Measurements from ENCODE around the gene ATXN1.

ATXN1 gene

DNA sequence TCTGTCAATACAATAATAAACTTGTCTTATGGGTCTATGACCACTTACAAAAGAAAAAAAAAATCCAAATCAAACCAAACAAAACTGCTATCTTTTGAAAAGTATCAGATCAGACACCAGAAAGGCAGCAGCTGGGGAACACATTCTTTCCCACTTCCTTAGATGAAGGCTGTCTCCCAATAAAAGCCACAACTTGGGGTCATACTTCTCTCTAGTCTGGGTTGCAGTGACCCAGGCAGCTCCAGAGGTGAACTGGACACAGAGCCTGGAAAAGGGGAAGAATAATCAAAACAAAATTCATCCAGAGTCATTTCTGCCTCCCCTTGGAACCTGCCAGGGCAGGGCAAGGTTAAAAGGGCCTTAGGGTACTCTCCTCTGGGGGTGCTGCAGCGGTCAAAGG is 19.1 kb downstream of the ATXN1 start:
- DNase-seq, result no peak

DNA sequence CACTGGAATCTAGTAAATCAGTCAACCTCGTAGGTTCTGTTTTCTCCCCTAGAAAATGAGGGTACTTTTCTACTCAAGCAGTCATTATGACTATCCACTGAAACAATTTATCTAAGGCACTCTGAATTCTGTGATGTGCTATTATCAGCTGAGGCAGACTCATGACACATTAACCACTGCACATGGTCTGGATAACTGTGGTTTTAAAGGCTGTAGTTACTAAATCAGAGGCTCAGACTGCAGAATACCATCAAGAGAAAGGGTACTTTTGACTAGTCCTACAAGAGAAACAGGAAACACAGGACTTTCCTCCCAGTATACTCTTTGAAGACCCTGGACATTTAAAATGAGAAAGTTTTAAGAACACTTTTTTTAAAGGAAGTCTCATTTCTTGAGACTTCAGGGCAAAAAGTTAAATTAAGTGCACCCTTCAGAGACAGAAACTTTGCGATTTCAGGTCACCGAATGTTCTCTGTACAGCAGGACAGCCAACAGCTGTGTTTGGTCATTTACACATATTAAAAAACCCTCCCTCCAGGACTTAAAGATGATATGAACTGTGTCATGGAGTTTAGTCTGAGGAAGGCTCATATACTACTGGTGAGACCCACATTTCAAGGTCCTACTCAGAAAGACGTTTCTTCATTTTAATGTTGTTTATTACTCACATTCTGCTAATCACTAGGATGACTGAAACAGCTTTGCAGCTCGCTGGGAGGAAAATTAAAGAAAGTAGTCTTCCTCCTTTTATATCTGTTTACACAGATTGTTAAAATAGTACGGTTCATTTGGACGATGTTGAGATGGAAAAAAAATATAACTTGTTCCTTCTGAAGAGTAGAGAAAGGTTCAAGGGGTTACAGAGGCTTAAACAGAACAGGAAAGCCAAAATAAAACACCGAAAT is 19.9 kb downstream of the ATXN1 start:
- DNase-seq, result peak in 1 of 2 donors; percentile 42

DNA sequence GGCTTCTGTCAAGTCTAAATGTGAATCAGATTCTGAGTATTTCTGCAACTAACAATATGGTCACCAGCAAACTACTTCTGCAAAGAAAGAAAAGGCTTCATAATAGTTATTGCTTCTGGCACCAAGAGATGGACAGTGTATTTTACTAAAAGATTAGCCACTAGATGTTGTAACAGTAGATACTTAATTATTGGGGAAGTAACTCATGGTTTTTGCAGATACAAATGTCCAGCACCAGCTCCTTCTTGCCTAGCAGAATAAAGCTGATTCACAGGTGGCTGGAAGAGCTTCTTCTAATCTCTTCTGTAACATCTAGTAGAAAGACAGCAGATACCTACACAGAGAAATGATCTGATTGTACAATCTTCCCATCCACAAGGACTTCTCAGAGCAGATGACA is 21.2 kb downstream of the ATXN1 start:
- DNase-seq, result no peak

DNA sequence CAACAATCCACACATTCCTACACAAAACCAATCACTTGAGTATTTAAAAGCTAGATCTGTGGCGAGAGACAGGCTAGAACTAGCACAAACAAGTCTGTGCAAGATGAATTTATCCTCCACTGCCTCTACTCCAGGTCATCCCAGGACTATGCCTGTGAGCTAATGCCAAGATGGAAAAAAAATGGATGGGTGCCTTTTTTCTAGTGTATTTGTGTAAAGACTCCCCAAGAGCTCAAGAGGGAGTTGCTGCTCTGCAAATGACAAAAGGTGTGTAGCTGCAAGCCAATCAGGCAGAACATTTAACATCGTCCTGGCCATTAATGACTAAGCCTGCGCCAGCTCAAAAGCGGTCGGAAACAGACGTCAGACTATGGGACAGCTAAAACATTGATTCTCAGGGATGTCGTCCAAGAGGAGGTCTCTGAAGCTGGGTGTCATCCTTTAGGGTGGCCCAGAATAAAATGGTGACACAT is 21.9 kb downstream of the ATXN1 start:
- no peak for DNase-seq

DNA sequence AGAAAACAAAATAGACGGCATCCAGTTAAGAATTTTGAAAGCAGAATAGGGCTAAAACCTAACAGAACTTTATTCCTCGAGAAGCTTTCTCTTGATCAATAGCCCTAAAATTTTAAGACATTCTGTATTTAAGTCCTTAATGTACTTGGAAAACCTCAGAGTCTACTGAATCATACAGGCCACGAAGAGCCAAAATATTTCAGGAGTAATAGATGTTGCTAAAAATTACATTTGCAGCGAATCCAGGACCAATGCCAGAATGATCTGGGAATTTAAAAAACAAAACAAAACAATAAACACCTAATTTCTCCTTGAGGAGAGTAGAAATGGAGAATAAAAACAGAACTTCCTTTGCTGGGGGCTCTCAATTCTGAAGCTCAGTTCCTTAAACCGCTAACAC is 23.3 kb downstream of the ATXN1 start:
- no peak for DNase-seq

DNA sequence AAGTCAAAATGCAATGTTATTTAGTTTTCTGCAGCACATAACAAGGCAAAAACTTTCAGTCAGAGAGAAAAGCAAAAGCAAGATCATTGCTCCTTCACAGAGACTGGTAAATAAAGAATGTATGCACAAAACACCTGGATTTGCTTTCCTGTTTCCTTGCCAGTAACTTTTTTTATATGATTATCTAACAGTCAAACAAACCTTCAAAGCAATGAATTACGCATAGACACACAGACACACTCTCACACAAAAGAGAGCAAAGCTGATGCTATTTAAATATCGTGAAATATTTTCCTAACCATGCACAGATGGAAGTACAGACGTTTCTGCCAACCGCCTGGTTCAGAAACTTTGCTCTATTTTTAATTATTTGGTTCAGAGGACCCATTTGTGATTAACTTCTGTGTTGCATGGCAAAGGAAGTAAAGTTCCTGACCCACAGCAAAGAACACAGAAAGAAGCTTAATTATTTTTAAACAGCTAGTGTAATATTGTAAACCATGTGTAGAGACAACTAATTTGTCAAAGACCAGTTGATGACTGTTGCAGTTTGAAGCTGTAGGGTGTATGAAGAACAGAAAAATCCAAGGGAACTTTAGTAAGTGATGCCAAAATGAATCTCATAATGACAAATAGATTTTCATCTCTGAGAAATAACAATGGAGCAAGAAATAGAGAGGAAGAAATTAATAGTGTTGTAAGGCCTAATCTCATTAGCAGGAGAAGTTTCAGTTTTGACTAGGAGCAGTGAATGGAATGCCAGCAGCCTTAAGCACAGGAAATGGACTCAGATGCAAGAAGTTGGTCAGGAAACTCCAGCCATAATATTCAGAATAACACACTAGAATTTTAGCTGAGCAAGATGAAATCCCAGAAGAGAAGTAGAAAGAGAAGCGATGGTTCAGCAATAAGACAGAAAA is 24.1 kb downstream of the ATXN1 start:
- DNase-seq, result no peak

DNA sequence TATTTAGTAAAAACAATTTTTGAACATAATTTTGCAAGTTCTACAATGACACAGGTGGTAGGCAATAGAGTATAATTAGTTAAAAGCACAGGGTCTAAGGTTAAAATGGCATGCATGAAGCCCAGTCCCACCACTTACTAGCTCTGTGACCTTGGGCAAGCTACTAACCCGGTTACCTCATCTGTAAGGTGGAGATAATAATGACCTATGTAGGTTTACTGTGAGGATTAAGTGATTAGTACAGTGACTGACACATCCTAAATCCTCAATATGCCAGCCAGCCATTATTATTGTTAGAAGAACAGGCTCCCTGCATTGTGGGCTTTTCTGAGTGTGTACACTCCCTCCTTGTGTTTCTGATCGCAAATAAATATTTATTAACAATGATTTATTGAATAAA is 26.2 kb downstream of the ATXN1 start:
- DNase-seq, result no peak

DNA sequence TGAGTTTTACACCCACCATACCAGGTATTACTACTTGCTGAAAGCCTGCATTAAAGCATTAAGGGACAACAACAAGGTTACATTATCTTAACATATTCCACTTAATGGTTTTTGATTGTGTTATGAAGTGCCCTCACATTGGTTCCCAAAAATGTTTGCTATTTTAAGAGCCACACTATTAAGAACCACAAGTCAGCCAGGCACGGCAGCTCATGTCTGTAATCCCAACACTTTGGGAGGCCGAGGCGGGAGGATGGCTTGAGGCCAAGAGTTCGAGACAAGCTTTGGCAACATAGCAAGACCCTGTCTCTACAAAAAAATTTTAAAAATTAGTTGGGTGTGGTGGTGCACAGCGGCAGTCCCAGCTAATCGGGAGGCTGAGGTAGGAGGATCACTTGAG is 28.2 kb downstream of the ATXN1 start:
- no peak for DNase-seq

DNA sequence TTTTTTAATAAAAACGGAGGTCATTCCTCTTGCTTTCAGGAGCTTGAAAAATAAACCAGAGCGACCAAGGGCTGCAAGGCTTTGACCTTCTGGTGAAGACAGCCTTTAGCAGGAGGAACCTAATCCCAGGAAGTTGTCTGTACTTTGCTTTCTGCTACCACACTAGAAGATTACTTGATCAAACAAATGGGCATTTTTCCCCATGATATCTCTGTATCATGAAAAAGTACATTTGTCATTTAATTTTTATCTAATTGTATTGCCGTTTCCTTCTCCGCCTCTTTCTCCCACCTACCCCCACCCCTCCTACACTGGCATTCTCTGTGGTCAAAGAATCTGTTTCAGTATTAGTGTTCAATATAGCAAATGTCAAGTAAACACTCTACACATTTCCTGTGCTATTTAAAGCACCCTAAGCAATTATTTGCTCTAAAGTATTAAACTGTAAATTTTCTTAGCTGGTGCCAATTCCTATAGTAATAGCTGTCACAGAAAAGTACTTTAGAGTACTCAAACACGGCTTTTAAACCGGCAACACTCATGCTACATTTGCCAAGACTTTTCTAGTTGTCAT is 29.7 kb downstream of the ATXN1 start:
- peak in 1 of 2 donors; percentile 70 for DNase-seq

DNA sequence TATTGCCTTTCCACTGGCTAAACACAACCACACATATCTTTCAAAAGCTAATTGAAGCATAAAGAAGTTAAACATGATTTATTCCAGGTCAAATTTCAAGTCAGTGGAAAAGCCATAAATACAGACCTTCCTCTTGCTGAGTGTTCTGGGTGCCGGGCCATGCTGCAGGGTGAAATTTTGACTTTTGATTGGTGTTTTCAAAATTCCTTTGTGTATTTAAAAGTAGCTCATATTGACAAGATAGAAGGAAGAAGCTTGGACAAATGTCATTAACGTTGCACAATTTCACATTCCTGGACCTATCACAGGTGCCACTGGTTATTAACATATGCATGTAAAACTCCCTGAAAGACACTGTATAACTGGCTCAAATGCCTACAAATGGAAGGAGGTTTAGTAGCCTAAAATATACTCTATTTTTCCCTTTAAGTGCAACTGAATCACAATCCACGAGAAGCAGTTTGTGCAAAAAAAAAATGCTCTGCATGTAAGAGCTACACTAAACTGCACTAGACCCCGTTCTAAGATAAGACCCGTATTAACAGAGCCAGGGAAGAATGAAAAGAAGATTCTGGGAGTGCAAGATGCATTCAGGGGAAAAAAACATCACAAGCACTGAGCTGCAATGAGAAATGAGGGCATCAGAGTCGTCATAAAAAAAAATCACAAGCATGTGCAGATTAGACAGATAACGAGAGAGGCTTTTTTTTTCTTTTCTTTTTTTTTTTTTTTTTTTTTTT is 30.4 kb downstream of the ATXN1 start:
- peak in 1 of 2 donors; percentile 57 for DNase-seq

DNA sequence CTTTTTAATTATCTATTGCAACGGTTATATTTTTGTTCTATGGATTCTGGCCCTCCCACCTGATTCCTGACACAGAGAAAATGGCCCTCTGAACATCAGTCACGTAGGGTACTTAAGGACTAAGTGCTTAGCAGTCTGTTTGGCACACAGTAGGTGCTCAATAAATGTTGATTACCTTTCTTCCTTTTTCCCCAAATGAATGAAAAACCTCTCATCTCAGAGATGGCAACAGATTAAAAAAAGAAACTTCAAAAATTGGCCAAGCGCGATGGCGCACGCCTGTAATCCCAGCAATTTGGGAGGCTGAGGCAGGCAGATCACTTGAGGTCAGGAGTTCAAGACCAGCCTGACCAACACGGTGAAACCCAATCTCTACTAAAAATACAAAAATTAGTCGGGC is 31.5 kb downstream of the ATXN1 start:
- no peak for DNase-seq

DNA sequence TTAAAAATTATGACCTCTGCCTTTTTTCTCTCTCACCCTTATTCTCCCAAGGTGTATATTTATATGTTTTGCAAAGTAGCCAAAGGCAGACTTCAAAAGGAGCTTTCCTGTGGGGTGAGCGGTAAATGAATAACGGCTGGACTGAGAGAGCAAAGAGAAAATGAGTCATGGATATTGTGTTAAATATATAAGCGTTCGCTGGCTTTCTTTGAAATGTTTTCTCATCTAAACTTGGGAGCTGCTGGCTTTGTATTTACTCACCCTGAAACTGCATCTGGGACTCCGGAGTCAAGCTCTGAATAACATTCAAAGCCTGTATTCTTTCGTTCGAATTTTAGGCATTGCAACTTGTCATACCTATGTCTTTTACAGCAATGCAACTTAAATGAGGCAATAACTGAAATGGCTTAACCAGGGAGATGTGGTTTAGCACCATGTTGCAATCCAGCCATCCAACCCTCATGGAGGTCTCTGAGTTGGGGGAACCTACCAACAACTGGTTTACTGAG is 32.0 kb downstream of the ATXN1 start:
- no peak for DNase-seq

DNA sequence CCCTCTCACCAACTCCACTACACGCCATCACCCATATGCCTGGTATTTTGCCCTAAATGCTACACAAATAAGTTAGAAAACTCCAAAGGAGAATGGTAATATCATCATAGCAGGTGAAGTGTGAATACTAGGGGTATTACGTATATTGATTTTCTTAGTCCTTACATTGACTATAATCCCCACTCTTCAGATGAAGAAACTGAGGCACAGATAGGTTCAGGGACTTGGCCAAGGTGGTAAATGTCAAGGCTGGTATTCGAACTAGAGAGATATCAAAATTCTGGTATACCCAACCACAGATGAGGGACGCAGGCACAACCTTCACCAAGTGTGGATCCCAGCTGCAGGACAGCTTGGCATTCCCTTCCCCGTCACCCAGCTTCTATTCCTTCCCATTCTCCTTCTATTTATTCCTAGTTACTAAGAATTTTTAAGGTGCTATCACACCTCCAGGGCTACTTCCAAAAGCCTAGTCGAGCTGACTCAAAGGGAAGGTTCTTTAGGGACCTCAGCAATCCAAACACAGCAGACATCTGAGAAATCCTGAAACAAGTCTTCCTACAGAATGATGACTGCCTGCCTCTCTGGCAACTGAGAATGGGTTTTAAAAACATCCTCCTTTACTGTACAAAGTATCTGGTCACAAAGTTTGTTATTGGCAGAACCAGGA is 32.6 kb downstream of the ATXN1 start:
- no peak for DNase-seq

DNA sequence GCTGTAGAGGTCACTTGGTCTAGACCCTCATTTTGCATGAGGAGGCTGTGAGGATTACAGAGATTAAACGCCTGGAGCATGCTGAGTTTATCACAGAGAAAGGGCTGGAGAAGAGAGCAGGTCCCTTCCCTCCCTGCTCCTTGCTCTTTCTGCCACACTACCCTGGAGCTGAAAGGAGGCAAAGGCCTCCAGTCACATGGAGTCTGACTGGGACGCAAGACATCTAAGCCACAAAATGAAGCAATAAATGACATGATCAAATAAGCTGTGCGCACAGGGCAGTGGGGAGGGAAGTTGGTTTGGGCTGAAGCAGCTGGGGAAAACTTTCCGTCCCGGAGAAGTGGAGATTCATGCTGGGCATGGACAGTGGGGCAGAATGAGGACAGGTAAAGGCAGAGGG is 33.3 kb downstream of the ATXN1 start:
- DNase-seq, result peak in 1 of 2 donors; percentile 54

DNA sequence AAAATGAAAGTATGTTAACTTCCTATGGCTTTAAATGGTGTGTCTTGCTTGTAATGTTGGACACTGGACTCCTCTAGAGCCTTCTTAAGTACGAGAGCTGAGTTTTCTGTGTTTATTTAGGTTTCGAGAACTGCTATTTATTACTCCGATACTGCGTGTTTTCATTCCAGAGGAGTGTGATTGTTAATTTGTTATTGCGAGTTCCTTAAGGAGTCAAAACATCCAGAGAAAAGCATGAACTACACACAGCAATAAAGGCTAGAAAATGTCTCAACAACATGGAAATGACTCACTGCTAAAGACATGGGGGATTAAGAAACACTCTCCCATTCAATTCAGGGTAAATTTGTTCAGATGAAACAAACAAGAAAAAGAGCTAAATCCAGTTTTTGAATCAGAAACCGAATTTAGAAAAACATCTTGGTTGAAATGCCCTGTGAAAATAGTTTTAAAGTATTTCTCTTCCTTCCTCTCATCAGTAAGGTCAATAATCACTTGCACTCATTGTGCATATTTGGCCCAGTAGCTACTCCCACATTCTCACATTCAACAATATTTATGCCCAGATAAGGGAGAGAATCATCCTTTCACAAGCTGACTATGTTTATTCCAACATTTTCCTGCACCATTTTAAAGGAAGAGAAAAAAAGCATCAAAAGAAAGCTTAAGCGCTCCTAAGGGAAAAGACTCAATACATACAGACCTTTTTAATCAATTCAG is 36.0 kb downstream of the ATXN1 start:
- DNase-seq, result no peak

DNA sequence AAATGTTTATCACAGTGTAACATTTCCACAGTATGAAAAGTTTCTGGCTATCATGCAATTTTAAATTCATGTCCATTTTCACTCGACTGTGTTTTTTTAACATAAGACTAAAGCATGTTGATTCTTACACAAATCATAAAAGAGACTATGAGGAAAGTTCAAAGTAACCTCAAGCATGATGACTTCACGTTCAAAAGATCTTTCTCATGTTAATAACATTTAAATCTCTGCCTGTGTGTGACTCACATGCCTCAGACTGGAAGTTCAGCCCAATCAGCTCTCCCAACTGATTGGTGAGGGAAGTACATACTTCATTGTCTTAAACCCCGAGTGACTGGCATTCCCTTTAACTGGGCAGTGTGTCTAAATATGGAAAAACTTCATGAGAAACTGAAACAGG is 37.4 kb downstream of the ATXN1 start:
- peak in 1 of 2 donors; percentile 32 for DNase-seq

DNA sequence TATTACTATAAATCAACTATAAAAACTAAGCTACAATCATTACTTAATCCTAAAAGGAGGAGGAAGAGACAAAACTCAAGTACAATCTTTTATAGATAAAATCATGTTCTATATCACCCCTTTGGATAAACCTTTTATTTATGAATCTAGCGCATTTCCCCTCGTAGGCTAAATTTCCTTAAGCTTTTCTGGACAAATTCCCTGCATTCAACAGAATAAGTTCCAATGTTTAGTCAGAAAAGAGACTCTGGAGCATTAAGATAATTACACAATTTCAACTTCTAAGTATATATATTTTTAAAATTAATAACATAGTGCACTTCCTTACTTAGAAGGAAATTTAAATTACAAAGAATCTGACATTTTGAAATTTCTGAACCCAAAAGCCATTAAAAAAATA is 37.9 kb downstream of the ATXN1 start:
- DNase-seq, result no peak

DNA sequence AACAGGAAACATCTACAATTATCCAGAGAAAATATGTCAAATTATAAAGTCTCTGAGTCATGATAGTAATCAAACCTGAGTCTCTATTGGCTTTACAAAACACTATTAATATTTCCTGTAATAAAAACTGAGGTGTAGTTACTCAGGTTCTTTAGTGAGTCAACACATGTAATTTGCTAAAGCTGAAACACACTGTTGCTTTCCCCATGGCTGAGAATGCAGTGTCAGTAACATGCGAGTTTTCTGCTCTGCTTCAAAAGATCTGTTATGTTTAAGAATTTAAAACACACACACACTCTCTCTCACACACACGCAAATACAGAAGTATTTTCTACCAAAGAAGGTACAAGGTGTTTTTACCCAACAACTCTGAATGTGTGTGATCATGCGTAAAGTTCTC is 38.6 kb downstream of the ATXN1 start:
- DNase-seq, result no peak

DNA sequence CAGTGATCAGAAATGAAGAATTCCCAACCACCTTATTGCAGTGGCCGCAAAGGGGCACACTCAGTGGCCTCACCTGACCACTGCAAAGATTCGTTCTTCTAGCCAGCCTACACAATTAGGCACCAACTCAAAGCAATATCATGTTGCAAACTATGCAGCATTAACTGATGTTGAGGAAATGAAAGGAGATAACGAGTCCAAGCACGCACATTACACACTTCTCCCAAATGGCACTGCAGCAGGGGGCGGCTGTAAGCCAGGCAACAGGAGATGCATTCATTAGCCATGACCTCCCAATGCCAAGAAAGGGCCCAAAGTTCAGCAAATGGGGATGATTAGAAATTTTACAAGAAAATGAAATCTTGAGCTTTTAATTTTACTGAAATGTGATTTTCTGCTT is 39.3 kb downstream of the ATXN1 start:
- DNase-seq, result no peak

DNA sequence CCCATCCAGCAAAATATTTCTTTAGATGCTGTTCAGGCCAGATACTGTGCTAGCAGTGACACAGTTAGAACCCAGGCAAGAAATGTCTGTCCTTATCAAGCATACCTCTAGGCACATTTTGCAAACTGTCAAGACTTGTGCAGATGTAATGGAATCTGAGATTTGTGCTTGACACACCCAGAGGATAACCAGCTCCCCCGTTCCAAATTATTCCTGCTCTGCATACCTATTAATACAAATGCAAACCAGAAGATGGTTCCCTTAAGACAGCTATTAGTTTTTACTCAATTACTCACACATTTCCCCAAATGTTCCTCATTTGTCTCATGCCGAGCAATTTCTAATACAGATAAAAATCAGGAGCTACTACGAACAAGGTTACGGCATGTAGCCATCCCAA is 40.4 kb downstream of the ATXN1 start:
- no peak for DNase-seq

DNA sequence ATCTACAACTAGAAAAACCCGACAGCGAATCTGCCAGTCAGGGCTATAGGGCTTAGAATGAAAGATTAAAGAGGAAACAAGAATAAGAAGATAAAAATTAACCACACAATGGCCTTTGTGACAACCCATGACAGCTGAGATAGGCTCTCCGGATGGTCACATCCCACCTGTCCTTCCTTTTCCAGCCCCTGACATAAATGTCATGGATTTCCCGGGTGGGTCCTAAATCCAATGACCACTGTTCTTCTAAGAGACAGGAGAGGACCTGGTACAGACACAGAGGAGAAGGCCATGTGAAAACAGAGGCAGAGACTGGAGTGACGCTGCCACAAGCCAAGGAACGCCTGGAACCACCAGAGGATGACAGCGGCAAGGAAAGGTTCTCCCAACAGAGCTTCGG is 41.8 kb downstream of the ATXN1 start:
- DNase-seq, result no peak

All from CD4-positive, alpha-beta T cell treated with Interleukin-4 for 1 hour (primary cell).